Neural crest cell (in vitro differentiated cells): ENCODE data around the gene FIGLA. TPM values are rescaled to one million over a fixed set of nuclear protein-coding genes. Genes with fewer than 3 reads are reported as not detected.

Experiments
- DNase-seq: peaks from one replicate; pipeline ENCODE4 v3.0.0; 2021; ENCODE audit warnings: low read depth, mixed read lengths, low spot score
- H3K27ac Mint-ChIP-seq: one replicate; pipeline ENCODE4 v1.8.0; 2021; ENCODE audit warnings: mild to moderate bottlenecking, mixed read lengths; ENCODE audit not compliant: unreplicated experiment
- H3K27me3 Mint-ChIP-seq: 2 replicates; pipeline ENCODE4 v1.8.0; 2021; ENCODE audit warnings: low read depth, mild to moderate bottlenecking, mixed read lengths
- H3K36me3 Mint-ChIP-seq: 2 replicates; pipeline ENCODE4 v1.8.0; 2021; ENCODE audit warnings: low read depth, mild to moderate bottlenecking, mixed read lengths
- H3K4me1 Mint-ChIP-seq: 2 replicates; pipeline ENCODE4 v1.8.0; 2021; ENCODE audit warnings: mixed read lengths
- H3K4me3 Mint-ChIP-seq: one replicate; pipeline ENCODE4 v1.8.0; 2021; ENCODE audit warnings: mild to moderate bottlenecking, mixed read lengths
- H3K9me3 Mint-ChIP-seq: 2 replicates; pipeline ENCODE4 v1.8.0; 2021; ENCODE audit warnings: mixed read lengths
- CTCF ChIP-seq: fragments of 200-600 bp; sonication (generic); conservative IDR thresholded peaks from 2 replicates; pipeline ENCODE4 v1.5.0; 2021; ENCODE audit warnings: antibody characterized with exemption, mild to moderate bottlenecking
- total RNA-seq: library from RNA; stranded (reverse); gene quantifications from 2 replicates; pipeline ENCODE4 v1.2.1, GENCODE V29; 2021

FIGLA gene
- total RNA-seq, 1 donor from 2014 or later: not detected

- no peaks in the 10 kb centered on the region for H3K9me3 Mint-ChIP-seq
- no peaks in the 10 kb centered on the region for H3K4me1 Mint-ChIP-seq
- H3K27ac Mint-ChIP-seq: no peak overlapping the region
- no peak overlapping the region for H3K4me3 Mint-ChIP-seq
- no peaks in the 10 kb centered on the region for H3K27me3 Mint-ChIP-seq
- TF ChIP-seq CTCF: no peak
- no peaks in the 10 kb centered on the region for H3K36me3 Mint-ChIP-seq
- no peak for DNase-seq
Observed at GRCh38 chr2:70757360-70757759, 33.1 kb downstream of the FIGLA start.

GRCh38 chr2:70756128-70756527, 34.3 kb downstream of the FIGLA start:
- no peak overlapping the region for H3K4me3 Mint-ChIP-seq
- TF ChIP-seq CTCF: no peak
- H3K4me1 Mint-ChIP-seq: no peaks in the 10 kb centered on the region
- no peaks in the 10 kb centered on the region for H3K9me3 Mint-ChIP-seq
- no peak for DNase-seq
- no peaks in the 10 kb centered on the region for H3K27me3 Mint-ChIP-seq
- H3K27ac Mint-ChIP-seq: no peak overlapping the region
- no peaks in the 10 kb centered on the region for H3K36me3 Mint-ChIP-seq

GRCh38 chr2:70753902-70754301, 36.5 kb downstream of the FIGLA start:
- no peak for DNase-seq
- H3K9me3 Mint-ChIP-seq: no peaks in the 10 kb centered on the region
- H3K4me1 Mint-ChIP-seq: no peaks in the 10 kb centered on the region
- TF ChIP-seq CTCF: no peak
- H3K27me3 Mint-ChIP-seq: peaks cover 6% of the 10 kb centered on the region
- no peak overlapping the region for H3K27ac Mint-ChIP-seq
- H3K36me3 Mint-ChIP-seq: no peaks in the 10 kb centered on the region
- no peak overlapping the region for H3K4me3 Mint-ChIP-seq

- Mint-ChIP-seq H3K4me3 (no peak overlapping the region), H3K36me3 (no peaks in the 10 kb centered on the region), H3K4me1 (no peaks in the 10 kb centered on the region), H3K27ac (no peak overlapping the region), H3K9me3 (no peaks in the 10 kb centered on the region), H3K27me3 (peaks cover 7% of the 10 kb centered on the region)
- no peak for TF ChIP-seq CTCF
- DNase-seq: no peak
Observed at GRCh38 chr2:70753031-70753430, 37.4 kb downstream of the FIGLA start.

GRCh38 chr2:70752396-70752795, 38.0 kb downstream of the FIGLA start:
- Mint-ChIP-seq H3K36me3 (no peaks in the 10 kb centered on the region), H3K4me3 (no peak overlapping the region), H3K9me3 (peaks cover 1% of the 10 kb centered on the region), H3K4me1 (peaks cover 3% of the 10 kb centered on the region), H3K27me3 (peaks cover 7% of the 10 kb centered on the region), H3K27ac (no peak overlapping the region)
- DNase-seq: no peak
- TF ChIP-seq CTCF: no peak

- Mint-ChIP-seq H3K9me3 (peaks cover 4% of the 10 kb centered on the region), H3K27me3 (peaks cover 7% of the 10 kb centered on the region), H3K27ac (no peak overlapping the region), H3K36me3 (no peaks in the 10 kb centered on the region), H3K4me3 (no peak overlapping the region), H3K4me1 (peaks cover 5% of the 10 kb centered on the region)
- TF ChIP-seq CTCF: no peak
- no peak for DNase-seq
Observed at GRCh38 chr2:70751881-70752280, 38.6 kb downstream of the FIGLA start.
